AG10803 (cell line): Measurements from ENCODE around the gene NTMT2.
"Not testable (repeated sequence)": the region's sequence is repeated elsewhere in the genome, so short reads cannot be mapped to it uniquely, and the experiment has no call there.

Experiments used
- DNase-seq: peaks from one replicate; pipeline ENCODE4 v3.0.0; 2010; ENCODE audit warnings: low read depth
- H3K4me3 ChIP-seq: 2 replicates; pipeline ENCODE4 v1.5.1; 2011; ENCODE audit warnings: mild to moderate bottlenecking, low read length, control low read depth
- CTCF ChIP-seq: conservative IDR thresholded peaks from 2 replicates; pipeline ENCODE4 v1.5.1; 2011; ENCODE audit warnings: mild to moderate bottlenecking, low read length, control low read depth, inconsistent platforms

NTMT2 gene

GRCh38 chr1:170145770-170146676, at the start of gene NTMT2:
Gene NTMT2 (plus strand): TSS chr1:170145959. CDS start chr1:170146108, 149 bp downstream.
- no peak for DNase-seq
- no peak for TF ChIP-seq CTCF
- H3K4me3 ChIP-seq: no peak within 1 kb of the TSS

GRCh38 chr1:170095976-170096748, 49.6 kb upstream of the NTMT2 start:
- no peak for TF ChIP-seq CTCF
- peak; percentile 18 for DNase-seq
- no peak overlapping the region for H3K4me3 ChIP-seq

GRCh38 chr1:170096806-170097340, 48.9 kb upstream of the NTMT2 start:
- TF ChIP-seq CTCF: no peak
- no peak overlapping the region for H3K4me3 ChIP-seq
- DNase-seq: no peak

GRCh38 chr1:170097449-170097948, 48.3 kb upstream of the NTMT2 start:
- no peak for DNase-seq
- no peak for TF ChIP-seq CTCF
- no peak overlapping the region for H3K4me3 ChIP-seq

- not testable (repeated sequence) for H3K4me3 ChIP-seq
Measured at GRCh38 chr1:170113140-170113539, 32.6 kb upstream of the NTMT2 start.

GRCh38 chr1:170114906-170115305, 30.9 kb upstream of the NTMT2 start:
- peak; percentile 40 for DNase-seq
- TF ChIP-seq CTCF: no peak

More at GRCh38 chr1:170113140-170113539, 32.6 kb upstream of the NTMT2 start:
- DNase-seq: not testable (repeated sequence)

GRCh38 chr1:170122366-170122765, 23.4 kb upstream of the NTMT2 start:
- DNase-seq: no peak
- H3K4me3 ChIP-seq: no peak overlapping the region
- TF ChIP-seq CTCF: no peak

More at GRCh38 chr1:170114906-170115305, 30.9 kb upstream of the NTMT2 start:
- no peak overlapping the region for H3K4me3 ChIP-seq
